Brain pericyte (primary cell): ENCODE results near the gene KRTAP12-4.
"Not testable (repeated sequence)": the region's sequence is repeated elsewhere in the genome, so short reads cannot be mapped to it uniquely, and the experiment has no call there.

Experiments used
- DNase-seq: peaks from one replicate; pipeline ENCODE4 v3.0.0-alpha.2; 2012; ENCODE audit warnings: low read depth, low spot score

KRTAP12-4 gene, protein sequence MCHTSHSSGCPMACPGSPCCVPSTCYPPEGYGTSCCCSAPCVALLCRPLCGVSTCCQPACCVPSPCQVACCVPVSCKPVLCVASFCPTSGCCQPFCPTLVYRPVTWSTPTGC

GRCh38 chr21:44654576-44655175 is at the start of gene KRTAP12-4:
Gene KRTAP12-4 (minus strand): TSS chr21:44654659. CDS start chr21:44654614, 45 bp downstream.
- no peak for DNase-seq

DNA sequence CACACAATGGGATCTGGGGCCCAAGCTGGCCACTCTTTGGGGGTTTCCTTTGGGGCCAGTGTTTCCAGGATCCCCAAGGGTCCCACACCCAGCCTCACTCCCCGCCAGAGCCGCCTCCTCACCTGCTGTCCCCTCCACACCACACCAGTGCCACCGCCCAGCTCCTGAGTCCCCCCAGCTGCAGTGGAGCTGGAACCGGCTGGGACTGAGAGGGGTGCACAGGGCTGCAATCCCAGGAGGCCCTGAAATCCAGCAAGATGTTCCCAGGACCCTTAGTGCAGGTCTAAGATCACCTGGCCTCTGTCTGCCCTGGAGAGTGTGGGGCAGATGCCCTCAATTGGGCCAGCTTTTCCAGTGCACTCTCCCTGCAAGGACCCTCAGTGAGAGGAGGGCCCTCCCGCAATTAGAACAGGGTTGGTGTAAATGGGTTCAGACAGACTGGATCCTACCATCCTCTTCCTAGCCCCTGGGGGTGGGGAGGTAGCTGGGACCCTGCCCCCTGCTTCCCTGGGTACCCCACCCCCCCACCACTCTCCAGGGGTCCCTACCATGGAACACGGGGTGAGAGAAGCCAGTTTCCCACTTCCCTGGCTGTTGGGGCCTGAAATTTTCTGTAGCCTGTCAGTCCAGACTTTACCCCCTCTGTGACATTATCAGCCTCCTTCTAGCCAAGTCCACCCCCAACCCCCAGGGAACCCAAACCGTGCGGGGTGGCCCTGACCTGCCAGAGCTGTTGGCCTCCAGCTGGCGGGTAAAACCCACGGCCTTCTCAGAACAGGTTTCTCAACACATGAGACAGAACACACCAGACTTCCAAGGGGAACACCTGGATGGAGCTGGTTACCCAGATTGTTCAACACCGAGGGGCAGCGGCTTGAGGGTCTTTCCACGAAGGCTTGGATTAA is 49.5 kb upstream of the KRTAP12-4 start:
- DNase-seq, result no peak

GRCh38 chr21:44702973-44703730 is 48.7 kb upstream of the KRTAP12-4 start:
- DNase-seq, result no peak

DNA sequence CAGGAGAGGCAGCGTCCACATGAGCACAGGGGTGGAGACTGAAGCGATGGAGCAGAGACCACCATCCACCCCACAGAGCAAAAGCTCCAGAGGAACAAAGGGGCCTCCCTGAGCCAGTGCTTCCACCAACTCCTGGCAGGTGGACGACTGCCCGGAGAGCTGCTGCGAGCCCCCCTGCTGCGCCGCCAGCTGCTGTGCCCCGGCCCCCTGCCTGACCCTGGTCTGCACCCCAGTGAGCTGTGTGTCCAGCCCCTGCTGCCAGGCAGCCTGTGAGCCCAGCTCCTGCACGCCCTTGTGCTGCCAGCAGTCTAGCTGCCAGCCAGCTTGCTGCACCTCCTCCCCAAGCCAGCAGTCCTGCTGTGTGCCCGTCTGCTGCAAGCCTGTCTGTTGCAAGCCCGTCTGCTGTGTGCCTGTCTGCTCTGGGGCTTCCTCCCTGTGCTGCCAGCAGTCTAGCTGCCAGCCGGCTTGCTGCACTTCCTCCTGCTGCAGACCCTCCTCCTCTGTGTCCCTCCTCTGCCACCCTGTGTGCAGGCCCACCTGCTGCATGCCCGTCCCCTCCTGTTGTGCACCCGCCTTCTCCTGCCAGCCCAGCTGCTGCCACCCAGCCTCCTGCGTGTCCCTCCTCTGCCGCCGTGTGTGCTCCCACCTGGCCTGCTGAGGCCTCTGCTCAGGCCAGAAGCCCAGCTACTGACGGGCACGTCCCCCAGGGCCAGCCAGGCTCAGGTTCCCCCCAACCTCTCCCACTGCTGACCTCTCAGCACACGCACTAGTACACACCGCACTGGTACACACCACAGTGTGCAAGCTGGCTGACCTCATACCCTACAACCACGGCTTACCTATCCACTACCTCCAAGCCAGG is 47.9 kb upstream of the KRTAP12-4 start:
- DNase-seq, result no peak

DNA sequence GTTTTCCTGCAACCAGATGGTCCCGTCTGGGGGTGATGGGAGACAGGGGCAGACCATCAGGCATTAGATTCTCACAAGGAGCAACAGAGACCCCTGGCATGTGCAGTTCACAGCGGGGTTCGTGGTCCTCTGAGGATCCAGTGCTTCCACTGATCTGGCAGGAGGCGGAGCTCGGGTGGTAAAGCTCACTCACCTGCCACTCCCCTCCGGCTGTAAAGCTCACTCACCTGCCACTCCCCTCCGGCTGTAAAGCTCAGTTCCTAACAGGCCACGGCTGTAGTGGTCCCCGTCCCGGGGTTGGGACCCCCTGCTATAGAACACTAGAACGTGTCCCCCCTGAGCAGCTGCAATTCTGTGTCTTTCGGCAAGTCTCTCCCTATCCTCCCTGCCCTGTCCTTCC is 47.1 kb upstream of the KRTAP12-4 start:
- no peak for DNase-seq

GRCh38 chr21:44701023-44701400 is 46.6 kb upstream of the KRTAP12-4 start:
- DNase-seq, result no peak

GRCh38 chr21:44700101-44701022 is 45.9 kb upstream of the KRTAP12-4 start:
- no peak for DNase-seq

GRCh38 chr21:44699502-44700001 is 45.1 kb upstream of the KRTAP12-4 start:
- DNase-seq, result no peak

DNA sequence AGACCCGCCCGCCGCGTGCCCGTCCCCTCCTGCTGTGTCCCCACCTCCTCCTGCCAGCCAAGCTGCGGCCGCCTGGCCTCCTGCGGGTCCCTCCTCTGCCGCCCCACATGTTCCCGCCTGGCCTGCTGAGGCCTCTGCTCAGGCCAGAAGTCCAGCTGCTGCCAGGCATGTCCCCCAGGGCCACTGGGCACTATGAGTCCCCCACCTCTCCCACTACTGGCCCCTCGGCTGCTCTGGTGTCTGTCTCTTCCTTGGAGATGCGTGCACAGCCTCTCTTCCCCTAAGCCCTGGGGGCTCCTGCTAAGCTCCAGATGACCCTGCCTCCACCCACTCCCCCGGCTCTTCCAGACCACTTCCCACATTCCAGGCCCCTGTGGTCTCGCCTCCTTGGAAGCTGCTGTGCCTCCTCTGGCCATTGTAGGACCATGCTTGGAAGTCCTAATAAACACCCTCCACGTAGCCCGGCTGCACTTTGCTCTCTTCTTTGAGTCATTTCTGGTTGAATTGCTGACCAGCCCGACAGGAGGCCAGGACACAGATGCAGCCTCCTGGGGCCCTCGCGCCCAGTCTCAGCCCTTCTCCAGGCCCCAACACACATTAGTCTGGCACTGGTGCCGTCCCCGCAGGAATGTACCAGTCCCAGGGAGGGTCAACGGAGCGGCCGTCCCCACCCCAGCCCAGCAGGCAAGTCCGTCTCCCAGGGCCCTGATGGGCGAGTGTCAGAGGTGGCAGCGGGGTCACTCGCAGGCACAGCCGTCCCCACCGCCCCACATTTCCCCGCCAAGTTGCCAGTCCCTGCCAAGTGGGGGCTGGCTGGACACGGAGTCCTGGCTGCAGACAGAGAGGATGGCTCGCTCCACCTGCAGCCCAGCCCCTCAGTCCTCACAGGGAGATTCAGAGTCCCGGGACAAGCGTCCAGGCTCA is 43.6 kb upstream of the KRTAP12-4 start:
- DNase-seq, result no peak

GRCh38 chr21:44697172-44697810 is 42.8 kb upstream of the KRTAP12-4 start, which contains the start of gene KRTAP10-12:
Gene KRTAP10-12 (plus strand): TSS chr21:44697172. CDS start chr21:44697202, 30 bp downstream.
- not testable (repeated sequence) for DNase-seq

- DNase-seq, result no peak
These were observed 42.1 kb upstream of the KRTAP12-4 start for GRCh38 chr21:44696572-44696971.

DNA sequence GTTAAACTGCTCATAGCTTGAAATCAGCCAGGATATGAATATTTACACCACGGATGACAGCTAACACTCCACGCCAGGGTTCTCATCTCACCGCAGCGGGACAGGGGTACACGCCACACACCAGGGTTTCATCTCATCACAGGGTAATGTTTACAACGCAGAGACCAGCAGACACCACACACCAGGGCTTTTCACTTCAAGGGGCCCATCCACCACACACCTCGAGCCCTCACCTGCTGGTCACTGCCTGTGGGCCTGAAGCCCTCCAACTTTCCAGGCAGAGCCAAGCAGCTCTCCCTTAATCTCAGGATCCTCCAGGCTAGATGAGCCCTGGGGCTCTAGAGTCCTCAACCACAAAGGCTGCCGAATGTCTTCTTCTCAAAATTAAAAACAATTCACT is 41.2 kb upstream of the KRTAP12-4 start:
- DNase-seq, result no peak

- DNase-seq, result no peak
These were observed 40.7 kb upstream of the KRTAP12-4 start for GRCh38 chr21:44695184-44695583.

- DNase-seq, result no peak
These were observed 40.3 kb upstream of the KRTAP12-4 start for GRCh38 chr21:44694776-44695175.

DNA sequence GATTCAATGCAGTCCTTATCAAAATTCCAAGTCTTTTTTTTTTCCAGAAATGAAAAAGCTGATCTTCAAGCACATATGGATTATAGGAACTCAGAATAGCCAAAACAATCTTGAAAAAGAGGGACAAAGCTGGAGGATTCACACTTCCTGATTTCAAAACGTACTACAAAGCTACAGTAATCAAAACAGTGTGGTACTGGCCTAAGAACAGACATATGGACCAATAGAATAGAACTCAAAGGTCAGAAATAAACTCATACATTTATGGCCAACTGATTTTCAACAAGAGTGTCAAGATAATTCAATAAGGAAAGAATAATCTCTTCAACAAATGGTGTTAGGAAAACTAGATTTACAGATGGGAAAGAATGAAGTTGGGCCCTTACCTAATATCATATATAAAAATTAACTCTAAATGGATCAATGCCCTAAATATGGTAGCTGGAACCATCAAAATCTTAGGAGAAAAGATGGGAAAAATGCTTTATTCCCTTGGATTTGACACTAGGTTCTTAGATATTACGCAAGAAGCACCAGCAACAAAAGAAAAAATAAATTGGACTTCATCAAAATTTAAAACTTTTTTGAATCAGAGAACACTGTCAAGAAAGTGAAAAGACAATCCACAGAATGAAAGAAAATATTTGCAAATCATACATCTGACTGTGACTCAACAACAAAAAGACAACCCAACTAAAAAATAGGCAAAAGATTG is 38.5 kb upstream of the KRTAP12-4 start:
- DNase-seq, result no peak

DNA sequence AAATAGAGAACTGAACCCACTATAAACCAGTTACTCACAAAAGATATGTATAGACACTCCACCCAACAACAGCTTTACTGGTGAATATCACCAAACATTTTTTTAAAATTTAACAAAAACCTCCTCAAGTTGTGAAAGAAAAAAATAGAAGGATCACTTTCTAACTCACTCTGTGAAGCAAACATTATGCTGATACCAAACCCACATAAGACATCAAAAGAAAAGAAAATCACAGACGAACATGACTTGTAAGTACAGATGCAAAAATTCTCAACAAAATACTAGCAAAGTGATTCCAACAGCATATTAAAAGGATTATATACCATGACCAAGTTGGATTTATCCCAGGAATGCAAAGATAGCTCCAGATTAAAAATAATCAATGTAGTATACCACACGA is 37.2 kb upstream of the KRTAP12-4 start:
- DNase-seq, result no peak

DNA sequence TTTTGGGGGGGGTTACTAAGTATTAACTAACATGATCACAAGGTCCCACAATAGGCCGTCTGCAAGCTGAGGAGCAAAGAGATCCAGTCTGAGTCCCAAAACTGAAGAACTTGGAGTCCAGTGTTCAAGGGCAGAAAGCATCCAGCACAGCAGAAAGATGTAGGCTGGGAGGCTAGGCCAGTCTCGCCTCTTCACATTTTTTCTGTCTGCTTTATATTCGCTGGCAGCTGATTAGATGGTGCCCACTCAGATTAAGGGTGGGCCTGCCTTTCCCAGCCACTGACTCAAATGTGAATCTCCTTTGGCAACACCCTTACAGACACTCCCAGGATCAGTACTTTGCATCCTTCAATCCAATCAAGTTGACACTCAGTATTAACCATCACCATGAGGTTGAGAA is 35.3 kb upstream of the KRTAP12-4 start:
- DNase-seq, result not testable (repeated sequence)
